ENCODE measurements around the gene LAYN. TPM values are rescaled to one million over a fixed set of nuclear protein-coding genes. Genes with fewer than 3 reads are reported as not detected.

Gene LAYN
- total and polyA plus RNA-seq, 9 of the 15 experiments (the other 6 are each of a cell fraction or from before 2014, with no cell fraction given), result not detected

DNA sequence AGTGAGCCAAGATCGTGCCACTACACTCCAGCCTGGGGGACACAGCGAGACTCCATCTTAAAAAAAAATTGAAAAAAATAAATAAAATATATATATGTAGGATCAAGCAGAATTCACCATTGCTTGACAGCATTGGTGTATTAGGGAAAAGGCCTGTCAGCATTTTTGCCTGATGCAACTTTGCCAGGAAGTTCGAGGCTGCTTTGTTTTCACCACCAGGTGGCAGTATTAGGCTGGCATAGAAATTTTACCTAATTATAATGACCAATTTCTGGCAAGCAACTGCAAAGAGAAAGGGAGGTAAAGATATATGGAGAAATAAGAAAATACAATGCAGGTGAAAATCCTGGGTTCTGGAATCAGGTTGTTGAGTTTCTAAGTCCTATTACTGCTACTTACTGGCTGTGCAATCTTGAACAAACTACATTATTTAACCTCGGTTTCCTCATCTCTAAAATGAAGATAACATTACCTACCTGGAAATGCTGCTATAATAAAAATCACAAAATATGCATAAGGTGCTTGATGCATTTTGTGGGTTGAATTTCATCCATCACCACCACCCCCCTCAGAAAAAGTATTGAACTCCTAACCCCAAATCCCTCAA lies 24.7 kb downstream of the LAYN start:
- intact Hi-C loops (cut with micrococcal nuclease), result loop anchor here (1.0 to 5.0 kb wide), 3 partner anchors 37 to 276 kb away; partner anchors contain the start of gene SIK2
- POLR2A ChIA-PET, result interaction anchor here (0.6 kb wide), 1 partner anchor 360 kb away, joined by 3 read pairs; no protein-coding TSS in a partner anchor
- peak; percentile 62 to 77 (median 70) for DNase-seq (ENCODE audit: extremely low read depth in 1 of 4, low spot score in 3 of 4)
- Histone ChIP-seq H3K4me3 (no peak overlapping the region), H3K27ac (ENCODE audit: extremely low read depth, low read depth, low read length) (no peak overlapping the region), H3K9ac (ENCODE audit: insufficient read depth in 1 of 2, low read depth in 2 of 2, low read length in 2 of 2) (no peak overlapping the region), H3K79me2 (ENCODE audit: control insufficient read depth, insufficient read depth, low read length) (no peaks in the 10 kb centered on the region), H3K9me1 (ENCODE audit: control insufficient read depth, insufficient read depth, low read length) (no peaks in the 10 kb centered on the region), H3K4me2 (ENCODE audit: insufficient read depth, low read length) (no peak overlapping the region), H4K20me1 (replicated peaks; ENCODE audit: control insufficient read depth, insufficient read depth, low read length) (no peaks in the 10 kb centered on the region), H3K4me1 (replicated peaks in 1 of 2; ENCODE audit: control insufficient read depth in 2 of 2, insufficient read depth in 2 of 2, low read length in 2 of 2) (no peaks in the 10 kb centered on the region; a peak in 1 of 5 replicates), H3K27me3 (ENCODE audit: control insufficient read depth in 2 of 2, insufficient read depth in 2 of 2, low read length in 2 of 2) (no peaks in the 10 kb centered on the region; a peak in 1 of 5 replicates), H2AFZ (ENCODE audit: low read depth, low read length) (peak overlapping the region; percentile 69; the same call in 1 of the 2 replicates), H3K9me3 (replicated peaks; ENCODE audit: control insufficient read depth, insufficient read depth, low read depth, low read length) (no peaks in the 10 kb centered on the region), H3K36me3 (ENCODE audit: control insufficient read depth, insufficient read depth, low read length) (no peaks in the 10 kb centered on the region)
- 40% methylated on average over 4 of the region's 4 CpGs for WGBS (ENCODE audit: insufficient coverage, low coverage, missing lambda C conversion rate)
- peak; percentile 80 for ATAC-seq
- CTCF ChIA-PET (ENCODE audit: low intra/inter-chr PET ratio), result interaction anchor here (0.6 to 3.0 kb wide), 11 partner anchors 10 to 716 kb away, joined by 3 to 22 read pairs (median 3); no protein-coding TSS in a partner anchor
- in situ Hi-C loops (cut with MboI), result no loop called here
- BruUV-seq (replicated peaks), result no TSS peak
- FAIRE-seq, result peak; percentile 91
- TF ChIP-seq ZNF316 (IDR thresholded peaks at IDR 0.05), result peak; percentile 99
- TF ChIP-seq RBM34 (IDR thresholded peaks at IDR 0.05; ENCODE audit: borderline replicate concordance, insufficient read depth, low read length), result no peak
- TF ChIP-seq EP400 (IDR thresholded peaks at IDR 0.05), result peak; percentile 56
- TF ChIP-seq CEBPG (CRISPR knock-in tag; IDR thresholded peaks at IDR 0.05), result peak; percentile 88
- TF ChIP-seq CEBPG (tag; conservative IDR thresholded peaks at IDR 0.05 in 1 of 2, IDR thresholded peaks at IDR 0.05 in 1 of 2), result peak; percentile 74 to 86
- peak; percentile 72 to 89 (median 76) for TF ChIP-seq CTCF (IDR thresholded peaks at IDR 0.05 in 2 of 3, conservative IDR thresholded peaks at IDR 0.05 in 1 of 3; ENCODE audit: insufficient read depth in 2 of 3, low read depth in 1 of 3, low read length in 3 of 3)
- TF ChIP-seq C11orf30 (IDR thresholded peaks at IDR 0.05; ENCODE audit: low read depth), result peak; percentile 98
- no peak for TF ChIP-seq CREB1 (IDR thresholded peaks at IDR 0.05)
- no peak for TF ChIP-seq CREB1 (CRISPR knock-in tag; IDR thresholded peaks at IDR 0.05)
- peak; percentile 57; the same call in 1 of the 2 replicates for TF ChIP-seq NFE2 (IDR thresholded peaks at IDR 0.05; ENCODE audit: low read depth)
- 0 out of 2 replicates have a peak, but pooled peaks have one; percentile 20 for TF ChIP-seq DPF2 (IDR thresholded peaks at IDR 0.05)
- 0 out of 2 replicates have a peak, but pooled peaks have one; percentile 14 for TF ChIP-seq GABPA (tag; conservative IDR thresholded peaks at IDR 0.05; ENCODE audit: low read depth)
- TF ChIP-seq MAFK (IDR thresholded peaks at IDR 0.05; ENCODE audit: low read length), result peak; percentile 97
- TF ChIP-seq ZSCAN32 (CRISPR knock-in tag; IDR thresholded peaks at IDR 0.05), result peak; percentile 41; the same call in 1 of the 2 replicates
- no peak for TF ChIP-seq RBFOX2 (IDR thresholded peaks at IDR 0.05; ENCODE audit: low read depth, low read length)
- TF ChIP-seq MAFG (tag; conservative IDR thresholded peaks at IDR 0.05), result peak; percentile 97
- no peak for TF ChIP-seq U2AF2 (optimal IDR thresholded peaks at IDR 0.05; ENCODE audit: low read depth, low read length)
- TF ChIP-seq DMBX1 (CRISPR knock-in tag; IDR thresholded peaks at IDR 0.05; ENCODE audit: borderline replicate concordance), result 0 out of 2 replicates have a peak, but pooled peaks have one; percentile 21
- peak; percentile 16; the same call in 1 of the 2 replicates for TF ChIP-seq SMARCA4 (IDR thresholded peaks at IDR 0.05)
- peak; percentile 75 for TF ChIP-seq DEAF1 (CRISPR knock-in tag; IDR thresholded peaks at IDR 0.05)
- TF ChIP-seq MAFF (IDR thresholded peaks at IDR 0.05; ENCODE audit: low read length), result peak; percentile 96
- TF ChIP-seq SMC3 (conservative IDR thresholded peaks at IDR 0.05; ENCODE audit: insufficient read depth, low read depth, low read length), result peak; percentile 70

Measured in K562 (cell line).